C4-2B (cell line): Measurements from ENCODE around the gene SWAP70.

ENCODE experiments used
- H3K27ac ChIP-seq: fragments of 450-650 bp; 2 replicates; pipeline ENCODE4 v1.5.1; 2017
- CTCF ChIP-seq: fragments of 450-650 bp; conservative IDR thresholded peaks from 2 replicates; pipeline ENCODE4 v1.5.1; 2017; ENCODE audit warnings: mild to moderate bottlenecking
- ZFX ChIP-seq: fragments of 450-650 bp; IDR thresholded peaks from 2 replicates; pipeline ENCODE4 v1.6.1; 2017

Gene SWAP70

GRCh38 chr11:9672288-9672916 lies 8.5 kb downstream of the SWAP70 start:
- H3K27ac ChIP-seq, result no peak overlapping the region
- no peak for TF ChIP-seq ZFX
- TF ChIP-seq CTCF, result no peak

- TF ChIP-seq CTCF (no peak), ZFX (no peak)
- no peak overlapping the region for H3K27ac ChIP-seq
Observed at GRCh38 chr11:9672918-9673317, 9.0 kb downstream of the SWAP70 start.

- TF ChIP-seq ZFX, result no peak
- TF ChIP-seq CTCF, result no peak
- H3K27ac ChIP-seq, result no peak overlapping the region
Observed at GRCh38 chr11:9675691-9676090, 11.8 kb downstream of the SWAP70 start.

GRCh38 chr11:9677951-9678350 lies 14.1 kb downstream of the SWAP70 start:
- no peak overlapping the region for H3K27ac ChIP-seq
- no peak for TF ChIP-seq CTCF
- no peak for TF ChIP-seq ZFX

GRCh38 chr11:9678576-9678975 lies 14.7 kb downstream of the SWAP70 start:
- no peak overlapping the region for H3K27ac ChIP-seq
- TF ChIP-seq CTCF, result no peak
- TF ChIP-seq ZFX, result no peak

- no peak for TF ChIP-seq ZFX
- no peak for TF ChIP-seq CTCF
- H3K27ac ChIP-seq, result no peak overlapping the region
Observed at GRCh38 chr11:9680028-9680427, 16.2 kb downstream of the SWAP70 start.

- TF ChIP-seq CTCF (no peak), ZFX (no peak)
- H3K27ac ChIP-seq, result no peak overlapping the region
Observed at GRCh38 chr11:9681583-9682372, 17.9 kb downstream of the SWAP70 start.
